ENCODE measurements around the gene SLC46A1.
A peak's percentile ranks its signal among the peaks of the same experiment; 100 is the strongest.
"Not testable (repeated sequence)": the region's sequence is repeated elsewhere in the genome, so short reads cannot be mapped to it uniquely, and the experiment has no call there.

Gene SLC46A1

GRCh38 chr17:28405632-28406472 lies at the start of gene SLC46A1:
Gene SLC46A1, minus strand, starts transcription at chr17:28406212. Its CDS starts 98 bp downstream, at chr17:28406114.
- peak within 1 kb of the TSS; percentile 86 for H3K4me3 ChIP-seq (ENCODE audit: control insufficient read depth, low read depth, low read length)
- peak; percentile 8 for TF ChIP-seq CTCF (IDR thresholded peaks at IDR 0.05; ENCODE audit: control insufficient read depth, insufficient read depth, low read depth, low read length, missing control alignments)
- no peak for DNase-seq (ENCODE audit: low read depth)

- no peak for TF ChIP-seq CTCF (IDR thresholded peaks at IDR 0.05; ENCODE audit: control insufficient read depth, insufficient read depth, low read depth, low read length, missing control alignments)
- no peak for DNase-seq (ENCODE audit: low read depth)
- no peak overlapping the region for H3K4me3 ChIP-seq (ENCODE audit: control insufficient read depth, low read depth, low read length)
Measured at GRCh38 chr17:28449859-28450258, 43.8 kb upstream of the SLC46A1 start.

- TF ChIP-seq CTCF (IDR thresholded peaks at IDR 0.05; ENCODE audit: control insufficient read depth, insufficient read depth, low read depth, low read length, missing control alignments), result no peak
- DNase-seq (ENCODE audit: low read depth), result no peak
- no peak overlapping the region for H3K4me3 ChIP-seq (ENCODE audit: control insufficient read depth, low read depth, low read length)
Measured at GRCh38 chr17:28447396-28447760, 41.4 kb upstream of the SLC46A1 start.

- no peak for DNase-seq (ENCODE audit: low read depth)
- TF ChIP-seq CTCF (IDR thresholded peaks at IDR 0.05; ENCODE audit: control insufficient read depth, insufficient read depth, low read depth, low read length, missing control alignments), result no peak
Measured at GRCh38 chr17:28446716-28447395, 40.8 kb upstream of the SLC46A1 start.

GRCh38 chr17:28443901-28444638 lies 38.1 kb upstream of the SLC46A1 start:
- no peak overlapping the region for H3K4me3 ChIP-seq (ENCODE audit: control insufficient read depth, low read depth, low read length)
- no peak for DNase-seq (ENCODE audit: low read depth)
- TF ChIP-seq CTCF (IDR thresholded peaks at IDR 0.05; ENCODE audit: control insufficient read depth, insufficient read depth, low read depth, low read length, missing control alignments), result no peak

More at GRCh38 chr17:28446716-28447395, 40.8 kb upstream of the SLC46A1 start:
- no peak overlapping the region for H3K4me3 ChIP-seq (ENCODE audit: control insufficient read depth, low read depth, low read length)

GRCh38 chr17:28434326-28434725 lies 28.3 kb upstream of the SLC46A1 start:
- DNase-seq (ENCODE audit: low read depth); H3K4me3 ChIP-seq (ENCODE audit: control insufficient read depth, low read depth, low read length): not testable (repeated sequence)

Measured in AG09309 (cell line).